Activated gamma-delta T cell (primary cell): Measurements from ENCODE around the gene ATP5F1E.
"Not testable (repeated sequence)": the region's sequence is repeated elsewhere in the genome, so short reads cannot be mapped to it uniquely, and the experiment has no call there.

Experiments
- DNase-seq: peaks from one replicate; lab custom pipeline; 2025; lab: John Stamatoyannopoulos, UW

The ATP5F1E gene

GRCh38 chr20:59019217-59019616, 12.9 kb downstream of the ATP5F1E start, which contains the start of gene TUBB1:
TUBB1 (plus strand) TSS chr20:59019429; CDS start chr20:59019523, 94 bp downstream.
- DNase-seq, result no peak

GRCh38 chr20:59018817-59019216, 13.3 kb downstream of the ATP5F1E start:
- no peak for DNase-seq

- DNase-seq, result no peak
Observed at GRCh38 chr20:59017493-59018231, 14.5 kb downstream of the ATP5F1E start.

- no peak for DNase-seq
Observed at GRCh38 chr20:59016795-59017492, 15.2 kb downstream of the ATP5F1E start.

GRCh38 chr20:59015812-59016711, 16.1 kb downstream of the ATP5F1E start:
- no peak for DNase-seq

GRCh38 chr20:59015411-59015810, 16.7 kb downstream of the ATP5F1E start:
- no peak for DNase-seq

GRCh38 chr20:59014680-59015389, 17.3 kb downstream of the ATP5F1E start:
- no peak for DNase-seq

GRCh38 chr20:59013959-59014608, 18.1 kb downstream of the ATP5F1E start:
- DNase-seq, result no peak

GRCh38 chr20:59013031-59013951, 18.8 kb downstream of the ATP5F1E start:
- DNase-seq, result no peak

- not testable (repeated sequence) for DNase-seq
Observed at GRCh38 chr20:59011874-59012157, 20.3 kb downstream of the ATP5F1E start.

- DNase-seq, result no peak
Observed at GRCh38 chr20:59010995-59011873, 20.9 kb downstream of the ATP5F1E start.

- DNase-seq, result no peak
Observed at GRCh38 chr20:59010321-59010994, 21.7 kb downstream of the ATP5F1E start.

- no peak for DNase-seq
Observed at GRCh38 chr20:59008715-59009336, 23.3 kb downstream of the ATP5F1E start.

GRCh38 chr20:59007665-59008511, 24.2 kb downstream of the ATP5F1E start:
- no peak for DNase-seq

- peak; percentile 31 for DNase-seq
Observed at GRCh38 chr20:59006864-59007664, 25.1 kb downstream of the ATP5F1E start, which contains the start of gene CTSZ. CTSZ (minus strand) TSS chr20:59007254; CDS start chr20:59007128, 126 bp downstream.

- no peak for DNase-seq
Observed at GRCh38 chr20:59006167-59006863, 25.8 kb downstream of the ATP5F1E start.
